HCT116 (cell line): ENCODE results near the gene CLEC16A. TPM values are rescaled to one million over a fixed set of nuclear protein-coding genes. Genes with fewer than 3 reads are reported as not detected.

Experiments used
- ATAC-seq: fragments of 200-7000 bp; cut with Tn5 transposase; 2 replicates; pipeline ENCODE4 v1.9.1; 2020; ENCODE audit warnings: mild to moderate bottlenecking, moderate library complexity
- BruUV-seq: library from RNA; stranded (reverse); fragments of 400-500 nt; replicated peaks from 2 replicates; lab custom pipeline; 2021; lab: Mats Ljungman, UMichigan
- CTCF ChIA-PET: fragments of 300-600 bp; sonication (Branson Sonifier 250); formaldehyde crosslinking; loops from one replicate; lab custom pipeline; 2021; ENCODE audit warnings: antibody characterized with exemption; lab: Charles Lee
- POLR2A ChIA-PET: fragments of 300-600, 350-600 bp; sonication (Branson Sonifier 250); formaldehyde crosslinking; loops from one replicate; lab custom pipeline; 2021; ENCODE audit warnings: antibody characterized with exemption; lab: Charles Lee
- RAD21 ChIA-PET, 2 experiments: fragments of 300-600 bp; sonication (Branson Sonifier 250); formaldehyde crosslinking; loops; one replicate each; lab custom pipeline; 2023; ENCODE audit warnings: low total read pairs in 2 of 2; ENCODE audit not compliant: uncharacterized antibody in 2 of 2, unreplicated experiment in 2 of 2, low non-redundant PET in 1 of 2; lab: Charles Lee
- DNase-seq: peaks from one replicate; pipeline ENCODE4 v3.0.0-alpha.2; 2010; ENCODE audit warnings: low read depth, low spot score
- H2AFZ ChIP-seq: fragments of 200-600 bp; shearing (Covaris generic), sonication (generic); 2 replicates; pipeline ENCODE4 v1.6.1; 2017; ENCODE audit warnings: low read depth, mixed run types, mixed read lengths, antibody characterized with exemption, low read length; ENCODE audit not compliant: poor library complexity, severe bottlenecking
- H3K27ac ChIP-seq: 2 replicates; pipeline ENCODE4 v1.5.1; 2012; ENCODE audit warnings: low read depth, low read length
- H3K27me3 ChIP-seq: fragments of 200-600 bp; sonication (generic); 2 replicates; pipeline ENCODE4 v1.6.1; 2016; ENCODE audit warnings: mixed run types, low read length, mixed read lengths; ENCODE audit not compliant: insufficient read depth
- H3K36me3 ChIP-seq, 2 experiments: fragments of 200-500 bp in 1 of 2; fragments of 200-600 bp in 1 of 2; sonication (Bioruptor generic) in 1 of 2; sonication (generic) in 1 of 2; 2 replicates each; pipeline versions ENCODE4 v1.5.1 to v1.6.1; 2014 to 2016; ENCODE audit warnings: low read length in 2 of 2, inconsistent platforms in 1 of 2, mixed read lengths in 1 of 2, mixed run types in 1 of 2; ENCODE audit not compliant: insufficient read depth in 2 of 2, control insufficient read depth in 1 of 2
- H3K4me1 ChIP-seq, 2 experiments: fragments of 200-600 bp in 1 of 2; sonication (generic) in 1 of 2; 2 replicates each; pipeline versions ENCODE4 v1.5.1 to v1.6.1; 2012 to 2017; ENCODE audit warnings: low read length in 2 of 2, inconsistent platforms in 1 of 2, mild to moderate bottlenecking in 1 of 2, mixed read lengths in 1 of 2, mixed run types in 1 of 2, moderate library complexity in 1 of 2; ENCODE audit not compliant: insufficient read depth in 2 of 2, control insufficient read depth in 1 of 2
- H3K4me2 ChIP-seq: fragments of 200-600 bp; sonication (generic); 2 replicates; pipeline ENCODE4 v1.6.1; 2017; ENCODE audit warnings: mixed run types, low read length, mixed read lengths
- H3K4me3 ChIP-seq, 2 experiments: fragments of 200-600 bp in 1 of 2; sonication (generic) in 1 of 2; replicated peaks in 1 of 2; 2 replicates each; pipeline ENCODE4 v1.5.1; 2011 to 2016; ENCODE audit warnings: low read length in 2 of 2, control low read depth in 1 of 2, low read depth in 1 of 2, mild to moderate bottlenecking in 1 of 2, mixed read lengths in 1 of 2, mixed run types in 1 of 2
- H3K79me2 ChIP-seq: fragments of 200-600 bp; sonication (generic); 2 replicates; pipeline ENCODE4 v1.6.1; 2017; ENCODE audit warnings: mild to moderate bottlenecking, mixed run types, low read length, moderate library complexity, mixed read lengths; ENCODE audit not compliant: insufficient read depth
- H3K9ac ChIP-seq: fragments of 200-600 bp; sonication (generic); 2 replicates; pipeline ENCODE4 v1.6.1; 2016; ENCODE audit warnings: low read length, mixed read lengths
- H3K9me2 ChIP-seq: fragments of 200-600 bp; sonication (generic), shearing (Covaris generic); 2 replicates; pipeline ENCODE4 v1.6.1; 2017; ENCODE audit warnings: mixed run types, mild to moderate bottlenecking, moderate library complexity; ENCODE audit not compliant: insufficient read depth
- H3K9me3 ChIP-seq, 2 experiments: fragments of 200-500 bp in 1 of 2; fragments of 200-600 bp in 1 of 2; sonication (Bioruptor generic) in 1 of 2; sonication (generic) in 1 of 2; 2 replicates each; pipeline ENCODE4 v1.6.1; 2014 to 2017; ENCODE audit warnings: low read length in 2 of 2, mixed read lengths in 2 of 2, inconsistent platforms in 1 of 2, low read depth in 1 of 2, mild to moderate bottlenecking in 1 of 2, mixed run types in 1 of 2, moderate library complexity in 1 of 2; ENCODE audit not compliant: control insufficient read depth in 1 of 2, insufficient read depth in 1 of 2
- H4K20me1 ChIP-seq: fragments of 200-600 bp; sonication (generic), shearing (Covaris generic); 2 replicates; pipeline ENCODE4 v1.6.1; 2017; ENCODE audit warnings: mixed run types, mild to moderate bottlenecking, moderate library complexity; ENCODE audit not compliant: insufficient read depth
- ATF3 ChIP-seq: IDR thresholded peaks from 2 replicates; pipeline ENCODE4 v1.6.1; 2012
- CBX3 ChIP-seq: IDR thresholded peaks from 2 replicates; pipeline ENCODE4 v1.6.1; 2012; ENCODE audit warnings: low read depth
- EGR1 ChIP-seq: IDR thresholded peaks from 2 replicates; pipeline ENCODE4 v1.6.1; 2012; ENCODE audit warnings: low read depth
- ELF1 ChIP-seq: IDR thresholded peaks from 2 replicates; pipeline ENCODE4 v1.6.1; 2012; ENCODE audit warnings: low read depth, borderline replicate concordance
- EZH2 ChIP-seq: fragments of 200-600 bp; sonication (generic); IDR thresholded peaks from 2 replicates; pipeline ENCODE4 v1.6.1; 2017; ENCODE audit warnings: antibody characterized with exemption, mixed run types
- EZH2phosphoT487 ChIP-seq: fragments of 200-600 bp; IDR thresholded peaks from 2 replicates; pipeline ENCODE4 v1.6.1; 2018; ENCODE audit warnings: antibody characterized with exemption, borderline replicate concordance
- FOSL1 ChIP-seq: IDR thresholded peaks from 2 replicates; pipeline ENCODE4 v1.6.1; 2012; ENCODE audit warnings: low read depth
- JUND ChIP-seq: IDR thresholded peaks from 2 replicates; pipeline ENCODE4 v1.6.1; 2012
- POLR2A ChIP-seq: IDR thresholded peaks from 2 replicates; pipeline ENCODE4 v1.7.0; 2011; ENCODE audit warnings: borderline replicate concordance; ENCODE audit not compliant: insufficient read depth, insufficient read length; ENCODE audit errors: extremely low read depth
- POLR2AphosphoS5 ChIP-seq: IDR thresholded peaks from 2 replicates; pipeline ENCODE4 v1.6.1; 2011; ENCODE audit warnings: mild to moderate bottlenecking, low read depth, low read length, moderate library complexity
- RAD21 ChIP-seq: IDR thresholded peaks from 2 replicates; pipeline ENCODE4 v1.6.1; 2012; ENCODE audit warnings: low read depth, mild to moderate bottlenecking
- YY1 ChIP-seq: IDR thresholded peaks from 2 replicates; pipeline ENCODE4 v1.6.1; 2011; ENCODE audit warnings: low read length, low read depth, moderate library complexity, mild to moderate bottlenecking; ENCODE audit not compliant: insufficient replicate concordance; ENCODE audit errors: extremely low read depth
- ZBTB33 ChIP-seq: IDR thresholded peaks from 2 replicates; pipeline ENCODE4 v1.6.1; 2011; ENCODE audit warnings: mild to moderate bottlenecking, low read length, moderate library complexity; ENCODE audit not compliant: insufficient replicate concordance; ENCODE audit errors: extremely low read depth
- ZFX ChIP-seq: fragments of 450-650 bp; IDR thresholded peaks from 2 replicates; pipeline ENCODE4 v1.6.1; 2017
- intact Hi-C: fragments of 100-400 bp; cut with micrococcal nuclease; formaldehyde crosslinking; loops from 2 replicates; pipeline ENCODE4 v1.10.0; 2022
- total RNA-seq: library from RNA; stranded (reverse); gene quantifications from one replicate; pipeline ENCODE4 v1.2.1, GENCODE V29; 2021; ENCODE audit not compliant: unreplicated experiment

Gene CLEC16A
- total RNA-seq, 1 experiment from 2014 or later: 18.0 TPM

GRCh38 chr16:11047939-11048800 lies 103.8 kb downstream of the CLEC16A start:
- H3K27me3 ChIP-seq: no peaks in the 10 kb centered on the region
- TF ChIP-seq EZH2phosphoT487: no peak
- no peak for TF ChIP-seq CBX3
- TF ChIP-seq ZFX: no peak
- no peak for TF ChIP-seq FOSL1
- no peak for TF ChIP-seq ZBTB33
- no peak for TF ChIP-seq ELF1
- TF ChIP-seq RAD21: no peak
- TF ChIP-seq EZH2: no peak
- TF ChIP-seq JUND: no peak
- no peak for TF ChIP-seq EGR1
- TF ChIP-seq YY1: no peak
- no peak for TF ChIP-seq ATF3
- TF ChIP-seq POLR2A: no peak
- no peak for TF ChIP-seq POLR2AphosphoS5
- ChIA-PET RAD21 (no interaction called here), POLR2A (no interaction called here), CTCF (no interaction called here)
- H3K9me3 ChIP-seq: no peaks in the 10 kb centered on the region
- no peak overlapping the region for H3K4me3 ChIP-seq
- H3K79me2 ChIP-seq: no peaks in the 10 kb centered on the region
- DNase-seq (no peak), ATAC-seq (no peak)
- no peak overlapping the region for H2AFZ ChIP-seq
- no peak overlapping the region for H3K9ac ChIP-seq
- no peak overlapping the region for H3K27ac ChIP-seq
- no peaks in the 10 kb centered on the region for H3K9me2 ChIP-seq
- H3K4me1 ChIP-seq: peaks cover 3 to 12% of the 10 kb centered on the region in 2 experiments; a peak in 3 of 4 replicates
- BruUV-seq: no TSS peak
- no peak overlapping the region for H3K4me2 ChIP-seq
- no peaks in the 10 kb centered on the region; a peak in 2 of 4 replicates for H3K36me3 ChIP-seq
- intact Hi-C loops: no loop called here
- no peaks in the 10 kb centered on the region for H4K20me1 ChIP-seq
